ENCODE results near the gene ATP6V0C.
A peak's percentile ranks its signal among the peaks of the same experiment; 100 is the strongest.

- TF ChIP-seq, protein P1, sequence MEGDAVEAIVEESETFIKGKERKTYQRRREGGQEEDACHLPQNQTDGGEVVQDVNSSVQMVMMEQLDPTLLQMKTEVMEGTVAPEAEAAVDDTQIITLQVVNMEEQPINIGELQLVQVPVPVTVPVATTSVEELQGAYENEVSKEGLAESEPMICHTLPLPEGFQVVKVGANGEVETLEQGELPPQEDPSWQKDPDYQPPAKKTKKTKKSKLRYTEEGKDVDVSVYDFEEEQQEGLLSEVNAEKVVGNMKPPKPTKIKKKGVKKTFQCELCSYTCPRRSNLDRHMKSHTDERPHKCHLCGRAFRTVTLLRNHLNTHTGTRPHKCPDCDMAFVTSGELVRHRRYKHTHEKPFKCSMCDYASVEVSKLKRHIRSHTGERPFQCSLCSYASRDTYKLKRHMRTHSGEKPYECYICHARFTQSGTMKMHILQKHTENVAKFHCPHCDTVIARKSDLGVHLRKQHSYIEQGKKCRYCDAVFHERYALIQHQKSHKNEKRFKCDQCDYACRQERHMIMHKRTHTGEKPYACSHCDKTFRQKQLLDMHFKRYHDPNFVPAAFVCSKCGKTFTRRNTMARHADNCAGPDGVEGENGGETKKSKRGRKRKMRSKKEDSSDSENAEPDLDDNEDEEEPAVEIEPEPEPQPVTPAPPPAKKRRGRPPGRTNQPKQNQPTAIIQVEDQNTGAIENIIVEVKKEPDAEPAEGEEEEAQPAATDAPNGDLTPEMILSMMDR (IDR thresholded peaks at IDR 0.05): peak in 3 of 4 experiments; percentile 26 to 57 (median 50)
- no peak for TF ChIP-seq POLR2A (IDR thresholded peaks at IDR 0.05)
- peak; percentile 52 for TF ChIP-seq POLR2AphosphoS5 (IDR thresholded peaks at IDR 0.05)
These were observed 26.9 kb upstream of the ATP6V0C start for GRCh38 chr16:2486645-2487516.

Data from prostate gland (tissue), 2 donors.